ENCODE data around the gene MICAL2.

DNA sequence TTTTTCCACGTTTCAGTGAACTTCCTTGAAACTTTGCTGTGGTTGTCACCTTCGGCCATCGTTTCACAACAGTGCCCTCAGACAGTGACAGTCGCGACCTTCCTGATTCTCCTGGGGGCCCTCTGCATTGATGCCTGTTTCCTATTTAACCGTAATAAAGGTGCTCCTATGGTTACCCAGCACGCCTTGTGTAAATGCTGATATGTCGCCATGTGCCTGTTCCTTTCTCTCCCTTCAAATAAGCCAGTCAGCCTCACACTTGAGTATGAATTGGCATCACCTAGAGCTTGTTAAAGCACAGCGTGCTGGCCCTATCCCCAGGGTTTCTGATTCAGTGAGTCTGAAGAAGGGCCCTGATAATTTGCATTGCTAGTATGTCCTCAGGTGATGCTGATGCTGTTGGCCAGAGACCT is 104.8 kb downstream of the MICAL2 start:
- TF ChIP-seq, protein P1, sequence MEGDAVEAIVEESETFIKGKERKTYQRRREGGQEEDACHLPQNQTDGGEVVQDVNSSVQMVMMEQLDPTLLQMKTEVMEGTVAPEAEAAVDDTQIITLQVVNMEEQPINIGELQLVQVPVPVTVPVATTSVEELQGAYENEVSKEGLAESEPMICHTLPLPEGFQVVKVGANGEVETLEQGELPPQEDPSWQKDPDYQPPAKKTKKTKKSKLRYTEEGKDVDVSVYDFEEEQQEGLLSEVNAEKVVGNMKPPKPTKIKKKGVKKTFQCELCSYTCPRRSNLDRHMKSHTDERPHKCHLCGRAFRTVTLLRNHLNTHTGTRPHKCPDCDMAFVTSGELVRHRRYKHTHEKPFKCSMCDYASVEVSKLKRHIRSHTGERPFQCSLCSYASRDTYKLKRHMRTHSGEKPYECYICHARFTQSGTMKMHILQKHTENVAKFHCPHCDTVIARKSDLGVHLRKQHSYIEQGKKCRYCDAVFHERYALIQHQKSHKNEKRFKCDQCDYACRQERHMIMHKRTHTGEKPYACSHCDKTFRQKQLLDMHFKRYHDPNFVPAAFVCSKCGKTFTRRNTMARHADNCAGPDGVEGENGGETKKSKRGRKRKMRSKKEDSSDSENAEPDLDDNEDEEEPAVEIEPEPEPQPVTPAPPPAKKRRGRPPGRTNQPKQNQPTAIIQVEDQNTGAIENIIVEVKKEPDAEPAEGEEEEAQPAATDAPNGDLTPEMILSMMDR (IDR thresholded peaks at IDR 0.05), result no peak
- no peak for TF ChIP-seq POLR2A (IDR thresholded peaks at IDR 0.05)
